ENCODE data around the gene TTLL11. TPM values are rescaled to one million over a fixed set of nuclear protein-coding genes. Genes with fewer than 3 reads are reported as not detected.

Gene TTLL11
- total RNA-seq, 1 donor, result 6.2 TPM

GRCh38 chr9:121914017-121914595 is 179.0 kb downstream of the TTLL11 start:
- no peaks in the 10 kb centered on the region for H3K36me3 ChIP-seq (ENCODE audit: insufficient read depth, low read length)
- H3K4me1 ChIP-seq (ENCODE audit: insufficient read depth, low read length), result peaks cover 7% of the 10 kb centered on the region
- H3K27ac ChIP-seq (ENCODE audit: low read depth, low read length), result no peak overlapping the region
- no peaks in the 10 kb centered on the region for H3K79me2 ChIP-seq (ENCODE audit: insufficient read depth, low read length)
- no peak overlapping the region for H3K4me2 ChIP-seq (ENCODE audit: insufficient read depth, low read length)
- H3K27me3 ChIP-seq (ENCODE audit: insufficient read depth, low read length), result no peaks in the 10 kb centered on the region
- no peak overlapping the region for H2AFZ ChIP-seq (ENCODE audit: low read length)
- no peak for TF ChIP-seq CTCF (IDR thresholded peaks at IDR 0.05; ENCODE audit: extremely low read depth, low read depth, low read length)
- no peak overlapping the region for H3K4me3 ChIP-seq (ENCODE audit: insufficient read depth, low read length)
- DNase-seq (ENCODE audit: insufficient read length, low spot score, missing footprints), result no peak
- H3K9me3 ChIP-seq (ENCODE audit: low read depth, low read length), result no peaks in the 10 kb centered on the region
- H4K20me1 ChIP-seq (ENCODE audit: insufficient read depth, low read length), result no peaks in the 10 kb centered on the region

- no peak overlapping the region for H3K4me3 ChIP-seq (ENCODE audit: insufficient read depth, low read length)
- H3K27ac ChIP-seq (ENCODE audit: low read depth, low read length), result no peak overlapping the region
- no peaks in the 10 kb centered on the region for H3K36me3 ChIP-seq (ENCODE audit: insufficient read depth, low read length)
- H4K20me1 ChIP-seq (ENCODE audit: insufficient read depth, low read length), result no peaks in the 10 kb centered on the region
- no peaks in the 10 kb centered on the region for H3K9me3 ChIP-seq (ENCODE audit: low read depth, low read length)
- no peak overlapping the region for H2AFZ ChIP-seq (ENCODE audit: low read length)
- DNase-seq (ENCODE audit: insufficient read length, low spot score, missing footprints), result no peak
- peaks cover 7% of the 10 kb centered on the region for H3K4me1 ChIP-seq (ENCODE audit: insufficient read depth, low read length)
- no peak for TF ChIP-seq CTCF (IDR thresholded peaks at IDR 0.05; ENCODE audit: extremely low read depth, low read depth, low read length)
- no peak overlapping the region for H3K4me2 ChIP-seq (ENCODE audit: insufficient read depth, low read length)
- no peaks in the 10 kb centered on the region for H3K27me3 ChIP-seq (ENCODE audit: insufficient read depth, low read length)
- no peaks in the 10 kb centered on the region for H3K79me2 ChIP-seq (ENCODE audit: insufficient read depth, low read length)
Measured at GRCh38 chr9:121912812-121913627, 180.1 kb downstream of the TTLL11 start.

GRCh38 chr9:121910491-121911040 is 182.5 kb downstream of the TTLL11 start:
- no peak for TF ChIP-seq CTCF (IDR thresholded peaks at IDR 0.05; ENCODE audit: extremely low read depth, low read depth, low read length)
- Histone ChIP-seq H3K79me2 (ENCODE audit: insufficient read depth, low read length) (no peaks in the 10 kb centered on the region), H3K4me2 (ENCODE audit: insufficient read depth, low read length) (no peak overlapping the region), H2AFZ (ENCODE audit: low read length) (no peak overlapping the region), H3K4me3 (ENCODE audit: insufficient read depth, low read length) (no peak overlapping the region), H3K27ac (ENCODE audit: low read depth, low read length) (no peak overlapping the region), H4K20me1 (ENCODE audit: insufficient read depth, low read length) (no peaks in the 10 kb centered on the region), H3K36me3 (ENCODE audit: insufficient read depth, low read length) (no peaks in the 10 kb centered on the region), H3K27me3 (ENCODE audit: insufficient read depth, low read length) (no peaks in the 10 kb centered on the region), H3K4me1 (ENCODE audit: insufficient read depth, low read length) (peaks cover 7% of the 10 kb centered on the region), H3K9me3 (ENCODE audit: low read depth, low read length) (no peaks in the 10 kb centered on the region)
- no peak for DNase-seq (ENCODE audit: insufficient read length, low spot score, missing footprints)

GRCh38 chr9:121909111-121909510 is 184.0 kb downstream of the TTLL11 start:
- Histone ChIP-seq H4K20me1 (ENCODE audit: insufficient read depth, low read length) (no peaks in the 10 kb centered on the region), H3K27me3 (ENCODE audit: insufficient read depth, low read length) (no peaks in the 10 kb centered on the region), H3K4me3 (ENCODE audit: insufficient read depth, low read length) (no peak overlapping the region), H2AFZ (ENCODE audit: low read length) (no peak overlapping the region), H3K9me3 (ENCODE audit: low read depth, low read length) (no peaks in the 10 kb centered on the region), H3K36me3 (ENCODE audit: insufficient read depth, low read length) (no peaks in the 10 kb centered on the region), H3K79me2 (ENCODE audit: insufficient read depth, low read length) (no peaks in the 10 kb centered on the region), H3K4me1 (ENCODE audit: insufficient read depth, low read length) (peaks cover 7% of the 10 kb centered on the region), H3K4me2 (ENCODE audit: insufficient read depth, low read length) (no peak overlapping the region), H3K27ac (ENCODE audit: low read depth, low read length) (no peak overlapping the region)
- no peak for DNase-seq (ENCODE audit: insufficient read length, low spot score, missing footprints)
- no peak for TF ChIP-seq CTCF (IDR thresholded peaks at IDR 0.05; ENCODE audit: extremely low read depth, low read depth, low read length)
